Stimulated activated CD8-positive, alpha-beta memory T cell treated with anti-CD3 and anti-CD28 coated beads, Interleukin-15, amount 100 ng/mL, for 1 hour (primary cell): ENCODE results near the gene MGP.

Experiments
- DNase-seq: peaks from one replicate; pipeline ENCODE4 v3.0.0-alpha.2; 2020; ENCODE audit warnings: low read depth

MGP gene

DNA sequence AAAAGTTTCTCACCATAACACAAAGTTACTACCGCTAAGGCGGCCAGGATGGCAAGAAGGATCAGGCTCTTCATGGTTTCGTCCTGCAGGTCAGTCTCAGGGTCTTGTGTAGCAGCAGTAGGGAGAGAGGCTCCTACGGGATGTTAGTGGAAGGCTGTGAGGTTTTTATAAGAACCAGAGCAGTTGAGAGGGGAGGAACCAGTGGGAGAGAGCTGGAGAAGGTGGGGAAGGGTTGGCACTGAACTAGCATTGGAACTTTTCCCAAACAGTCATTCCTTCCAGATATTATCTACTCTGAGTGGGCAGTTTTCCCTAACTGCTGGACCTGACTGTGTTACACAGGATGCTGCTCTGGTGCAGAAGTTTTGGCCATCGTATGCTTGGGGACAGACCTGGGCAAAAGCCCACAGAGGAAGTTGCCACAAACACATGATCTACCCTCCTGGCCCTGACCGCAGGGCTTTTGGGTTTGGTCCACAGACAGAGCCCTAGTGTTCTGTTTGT, at the start of gene MGP:
TSS of gene MGP (minus strand) at position 137 of the 504 bp plus-strand sequence. CDS start at position 74, 63 bp downstream.
- DNase-seq = no peak

- no peak for DNase-seq
Measured at GRCh38 chr12:14935031-14935430, 49.4 kb upstream of the MGP start.

GRCh38 chr12:14934511-14934910, 48.9 kb upstream of the MGP start:
- DNase-seq = no peak

DNA sequence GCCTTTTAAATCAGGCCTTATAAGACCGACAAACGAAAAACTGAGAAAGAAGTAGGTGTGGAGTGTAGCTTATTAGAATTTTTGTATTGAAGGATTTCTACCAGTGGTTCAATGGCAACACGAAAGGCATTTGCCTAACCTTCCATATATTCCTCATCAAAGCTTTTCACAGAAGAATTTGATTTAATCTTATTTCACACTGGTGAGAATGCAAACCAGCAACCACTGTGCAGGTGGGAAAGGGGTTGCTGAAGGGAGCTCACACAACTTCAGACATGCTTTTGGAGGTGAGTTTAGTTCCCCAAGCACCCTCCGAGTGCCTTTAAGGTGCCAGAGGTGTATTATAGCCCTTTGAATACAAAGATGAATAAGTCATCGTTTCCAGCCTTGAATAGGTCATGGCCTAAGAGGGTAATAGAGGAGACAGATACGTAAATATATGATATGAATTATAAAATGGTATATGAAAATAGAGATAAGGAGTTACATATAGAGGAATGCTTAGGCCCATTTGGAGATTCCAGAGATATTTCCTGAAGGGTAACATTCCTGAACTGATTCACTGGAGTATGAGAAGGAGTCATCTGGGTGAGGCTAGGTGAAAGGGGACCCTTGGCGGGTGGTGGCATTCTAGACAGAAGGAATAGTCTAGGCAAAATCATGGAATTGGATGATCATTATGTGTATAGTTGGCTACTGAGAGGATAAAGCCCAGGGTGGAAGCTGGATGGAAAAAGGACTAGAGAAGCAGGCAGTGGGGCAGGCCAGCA, 46.3 kb upstream of the MGP start:
- DNase-seq = no peak

DNA sequence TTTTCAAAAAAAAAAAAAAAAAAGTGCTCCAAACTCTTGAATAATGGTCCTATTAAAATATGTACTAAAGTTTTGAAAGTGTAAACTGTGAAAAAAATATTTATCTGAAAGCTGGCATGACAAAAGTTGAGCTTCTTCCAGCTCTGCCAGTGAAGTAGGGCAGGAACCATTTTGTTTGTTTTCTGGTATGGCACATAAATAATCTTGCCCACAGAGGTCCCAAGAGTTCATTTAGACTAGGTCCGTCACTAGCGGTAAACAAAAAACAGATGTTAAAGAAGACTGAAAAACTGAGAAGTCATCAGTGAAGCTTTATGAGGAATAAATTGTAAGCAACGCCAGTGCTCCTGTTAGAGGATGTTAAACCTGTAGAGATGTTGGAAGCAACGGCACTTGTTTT, 45.7 kb upstream of the MGP start:
- DNase-seq = no peak

- no peak for DNase-seq
Measured at GRCh38 chr12:14930299-14930698, 44.6 kb upstream of the MGP start.

GRCh38 chr12:14928931-14929330, 43.3 kb upstream of the MGP start:
- DNase-seq = no peak

- DNase-seq = no peak
Measured at GRCh38 chr12:14927267-14927666, 41.6 kb upstream of the MGP start.

DNA sequence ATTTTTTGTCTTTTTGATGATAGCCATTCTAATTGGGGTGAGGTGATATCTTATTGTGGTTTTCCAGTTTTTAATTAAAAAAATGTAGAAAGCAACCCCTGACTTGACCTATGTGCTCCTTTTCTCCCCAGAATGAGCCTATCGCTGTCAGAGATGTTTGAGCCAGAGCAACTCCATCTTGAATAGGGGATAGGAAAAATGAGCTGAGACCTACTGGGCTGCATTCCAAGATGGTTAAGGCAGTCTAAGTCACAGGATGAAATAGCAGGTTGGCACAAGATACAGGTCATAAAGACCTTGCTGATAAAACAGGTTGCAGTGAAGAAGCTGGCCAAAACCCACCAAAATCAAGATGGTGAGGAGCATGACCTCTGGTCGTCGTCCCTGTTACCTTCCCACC, 38.9 kb upstream of the MGP start:
- no peak for DNase-seq

DNA sequence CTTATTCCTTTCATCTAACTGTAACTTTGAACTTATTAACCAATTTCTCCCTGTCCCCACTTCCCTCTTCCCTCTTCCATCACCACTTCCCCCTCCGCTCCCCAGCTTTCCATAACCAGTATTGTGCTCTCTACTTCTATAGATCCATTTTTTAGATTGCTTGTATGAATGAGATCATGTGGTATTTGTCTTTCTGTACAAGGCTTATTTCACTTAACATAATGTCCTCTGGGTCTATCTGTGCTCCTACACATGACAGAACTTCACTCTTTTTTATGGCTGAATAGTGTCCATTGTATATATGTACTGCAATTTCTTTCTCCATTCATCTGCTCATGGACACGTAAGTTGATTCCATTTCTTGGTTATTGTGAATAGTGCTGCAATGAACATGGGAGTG, 38.3 kb upstream of the MGP start:
- no peak for DNase-seq

GRCh38 chr12:14921218-14921617, 35.6 kb upstream of the MGP start:
- DNase-seq = no peak

GRCh38 chr12:14920475-14921126, 34.9 kb upstream of the MGP start:
- no peak for DNase-seq

GRCh38 chr12:14919455-14919854, 33.8 kb upstream of the MGP start:
- no peak for DNase-seq

- DNase-seq = no peak
Measured at GRCh38 chr12:14915736-14916135, 30.1 kb upstream of the MGP start.

DNA sequence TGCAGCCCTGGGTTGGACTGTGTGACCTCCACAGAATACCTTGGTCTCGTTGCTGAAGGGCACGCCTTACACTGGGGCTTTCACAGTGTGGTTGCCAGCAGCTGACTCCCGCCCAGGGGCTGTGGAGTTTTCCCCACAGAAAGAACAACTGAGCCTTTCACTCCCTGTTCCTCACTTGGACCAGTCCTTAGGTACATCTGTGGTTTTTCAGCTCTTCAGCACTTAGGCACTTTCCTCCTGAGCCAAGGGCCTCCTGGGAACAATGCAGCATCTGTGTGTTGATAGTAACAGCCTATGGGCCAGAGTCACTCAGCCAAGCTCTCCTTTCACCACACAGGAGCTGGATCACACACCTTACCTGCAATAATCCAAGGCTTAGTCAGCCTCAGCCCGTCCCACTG, 27.7 kb upstream of the MGP start:
- no peak for DNase-seq

GRCh38 chr12:14911131-14911530, 25.5 kb upstream of the MGP start:
- no peak for DNase-seq

DNA sequence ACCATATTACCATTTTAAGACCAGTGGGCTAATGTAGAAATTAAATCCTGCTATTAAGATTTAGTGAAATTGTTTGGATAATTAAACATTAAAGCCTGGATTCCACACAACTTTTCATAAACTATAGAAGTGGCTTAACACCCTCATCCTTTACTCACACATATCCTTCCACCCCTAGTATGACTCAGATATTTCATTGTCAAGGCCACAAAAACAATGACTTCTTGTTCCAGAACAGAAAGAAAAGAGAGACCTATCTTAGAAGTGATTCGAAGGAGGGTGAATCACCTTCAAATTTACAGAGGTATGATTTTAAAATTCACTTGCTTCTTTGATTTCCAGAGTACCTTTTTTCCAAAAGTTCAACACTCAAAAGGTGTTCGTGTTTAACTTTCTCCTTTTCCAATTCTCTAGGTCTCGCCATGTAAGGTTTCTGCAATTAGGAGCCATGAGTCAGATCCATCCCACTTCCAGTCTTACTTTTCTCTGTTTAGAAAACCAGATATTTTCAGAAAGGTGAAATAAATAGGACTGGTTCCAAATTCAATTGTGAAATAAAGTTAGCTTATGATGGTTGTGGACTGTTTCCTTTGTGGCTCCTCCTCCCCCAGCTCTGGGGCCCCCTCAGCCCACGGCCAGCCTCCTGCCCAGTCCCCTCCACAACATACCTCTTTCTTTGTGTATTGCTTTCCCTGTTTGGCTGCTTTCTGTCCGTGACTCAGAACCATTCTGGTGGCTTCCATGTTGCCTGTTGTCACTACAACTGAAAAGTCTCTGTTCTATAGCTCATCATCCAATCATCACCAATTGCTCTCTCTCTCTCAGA, 24.6 kb upstream of the MGP start:
- DNase-seq = no peak

DNA sequence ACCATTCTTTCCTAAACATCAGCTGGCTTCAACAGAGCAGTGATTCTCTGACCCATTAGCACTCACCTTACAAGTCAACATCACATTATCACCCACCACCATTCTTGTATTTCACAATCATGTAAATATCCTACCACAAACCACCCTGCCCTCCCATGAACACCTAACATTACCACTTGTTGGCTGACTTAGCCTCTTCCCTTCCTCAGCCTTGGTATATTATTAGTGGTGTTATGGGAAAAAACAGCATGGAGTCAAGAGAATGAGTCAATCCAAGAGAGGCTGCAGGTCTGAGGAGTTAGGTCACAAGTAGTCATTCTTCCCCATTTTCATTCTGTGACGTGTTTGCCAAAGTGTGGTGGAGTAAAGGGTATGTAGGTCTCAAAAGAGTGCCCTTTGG, 22.3 kb upstream of the MGP start:
- DNase-seq = no peak

GRCh38 chr12:14906114-14906513, 20.5 kb upstream of the MGP start:
- no peak for DNase-seq

DNA sequence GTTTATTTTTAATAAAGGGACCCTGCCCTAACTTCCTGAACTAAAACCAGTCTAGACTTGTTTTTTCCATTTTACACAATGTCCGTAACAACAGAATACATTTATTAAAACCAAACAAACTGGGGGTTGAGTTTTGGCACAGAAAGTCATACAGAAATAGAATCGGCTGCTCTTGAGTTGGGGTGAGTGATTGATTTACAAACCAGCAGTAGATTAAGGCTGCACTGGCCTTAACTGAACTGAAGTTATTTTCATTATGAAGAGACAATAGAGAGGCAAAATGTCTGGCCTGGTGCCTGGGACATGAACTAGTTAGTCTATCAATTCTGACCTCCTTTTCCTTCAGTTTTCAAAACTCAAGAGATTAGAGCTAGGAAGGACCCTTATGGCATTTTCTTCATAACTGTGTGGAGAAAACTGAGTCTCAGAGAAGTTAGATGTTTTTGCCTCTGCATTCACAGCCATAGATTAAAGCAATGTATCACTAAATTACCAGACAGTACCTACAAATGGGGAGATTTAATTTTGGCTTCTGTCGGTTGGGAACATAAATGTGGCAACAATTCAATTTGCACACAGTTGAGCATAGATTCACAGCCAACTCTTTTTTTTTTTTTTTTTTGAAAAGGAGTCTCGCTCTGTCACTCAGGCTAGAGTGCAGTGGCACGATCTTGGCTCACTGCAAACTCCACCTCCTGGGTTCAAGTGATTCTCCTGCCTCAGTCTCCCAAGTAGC, 19.8 kb upstream of the MGP start:
- DNase-seq = no peak

DNA sequence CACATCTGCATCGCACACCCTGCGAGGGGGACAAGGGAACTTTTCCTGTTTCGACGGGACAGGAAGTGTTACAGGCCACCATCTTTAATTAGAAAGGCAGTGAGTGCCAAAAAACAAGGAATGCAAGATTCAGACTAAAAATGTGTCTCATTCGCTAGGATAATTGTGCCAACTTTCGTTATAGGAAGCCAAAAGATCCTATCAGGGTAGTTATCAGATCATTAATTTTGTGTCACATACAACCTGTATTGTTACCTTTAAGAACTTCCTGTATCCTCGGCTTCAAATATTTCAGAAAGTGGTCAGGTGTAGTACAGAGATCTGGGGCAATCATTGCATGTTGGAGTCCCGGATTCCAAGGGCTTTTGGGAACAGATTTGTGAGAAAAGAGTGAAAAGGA, 19.2 kb upstream of the MGP start:
- DNase-seq = no peak
